HepG2 (cell line): ENCODE data around the gene SLC25A15.

Source experiments
- AGO2 ChIP-seq: fragments of 200-400 bp; formaldehyde crosslinking; optimal IDR thresholded peaks from 2 replicates; pipeline ENCODE3; 2017; ENCODE audit warnings: mild to moderate bottlenecking, low read depth, low read length, moderate library complexity
- HMGA1 ChIP-seq: sonication (generic); formaldehyde crosslinking; conservative IDR thresholded peaks from 2 replicates; pipeline ENCODE4 v1.4.0; 2020; ENCODE audit warnings: missing genetic modification reagents
- HNRNPL ChIP-seq: fragments of 200-400 bp; formaldehyde crosslinking; IDR thresholded peaks from 2 replicates; pipeline ENCODE4 v1.6.1; 2017; ENCODE audit warnings: mild to moderate bottlenecking, low read depth, low read length
- LCORL ChIP-seq, 2 experiments: fragments of 450-650 bp in 1 of 2; sonication (generic) in 1 of 2; formaldehyde crosslinking in 1 of 2; IDR thresholded peaks; 2 replicates each; pipeline versions ENCODE4 v1.5.0 to v1.6.1; 2017 to 2020; ENCODE audit warnings: antibody characterized with exemption in 1 of 2, missing genetic modification reagents in 1 of 2
- SOX5 ChIP-seq: IDR thresholded peaks from 2 replicates; pipeline ENCODE4 v1.6.1; 2016; ENCODE audit warnings: borderline replicate concordance
- TCF7 ChIP-seq: sonication (generic); IDR thresholded peaks from 2 replicates; pipeline ENCODE4 v1.6.1; 2016; ENCODE audit warnings: antibody characterized with exemption, low read depth
- ZNF354B ChIP-seq: sonication (generic); formaldehyde crosslinking; IDR thresholded peaks from 2 replicates; pipeline ENCODE4 v1.8.0; 2022; ENCODE audit warnings: mild to moderate bottlenecking, missing genetic modification reagents
- ZNF75D ChIP-seq: sonication (generic); formaldehyde crosslinking; IDR thresholded peaks from 2 replicates; pipeline ENCODE4 v1.8.1; 2023; ENCODE audit warnings: missing genetic modification reagents, mild to moderate bottlenecking, borderline replicate concordance
- TF ChIP-seq, protein P1 (sequence below): sonication (generic); formaldehyde crosslinking; IDR thresholded peaks from 2 replicates; pipeline ENCODE4 v1.5.0; 2020; ENCODE audit warnings: mild to moderate bottlenecking, missing genetic modification reagents, moderate library complexity
- TF ChIP-seq, protein P2 (sequence below): sonication (generic); formaldehyde crosslinking; IDR thresholded peaks from 2 replicates; pipeline ENCODE4 v1.4.0; 2020; ENCODE audit warnings: missing genetic modification reagents

DNA sequence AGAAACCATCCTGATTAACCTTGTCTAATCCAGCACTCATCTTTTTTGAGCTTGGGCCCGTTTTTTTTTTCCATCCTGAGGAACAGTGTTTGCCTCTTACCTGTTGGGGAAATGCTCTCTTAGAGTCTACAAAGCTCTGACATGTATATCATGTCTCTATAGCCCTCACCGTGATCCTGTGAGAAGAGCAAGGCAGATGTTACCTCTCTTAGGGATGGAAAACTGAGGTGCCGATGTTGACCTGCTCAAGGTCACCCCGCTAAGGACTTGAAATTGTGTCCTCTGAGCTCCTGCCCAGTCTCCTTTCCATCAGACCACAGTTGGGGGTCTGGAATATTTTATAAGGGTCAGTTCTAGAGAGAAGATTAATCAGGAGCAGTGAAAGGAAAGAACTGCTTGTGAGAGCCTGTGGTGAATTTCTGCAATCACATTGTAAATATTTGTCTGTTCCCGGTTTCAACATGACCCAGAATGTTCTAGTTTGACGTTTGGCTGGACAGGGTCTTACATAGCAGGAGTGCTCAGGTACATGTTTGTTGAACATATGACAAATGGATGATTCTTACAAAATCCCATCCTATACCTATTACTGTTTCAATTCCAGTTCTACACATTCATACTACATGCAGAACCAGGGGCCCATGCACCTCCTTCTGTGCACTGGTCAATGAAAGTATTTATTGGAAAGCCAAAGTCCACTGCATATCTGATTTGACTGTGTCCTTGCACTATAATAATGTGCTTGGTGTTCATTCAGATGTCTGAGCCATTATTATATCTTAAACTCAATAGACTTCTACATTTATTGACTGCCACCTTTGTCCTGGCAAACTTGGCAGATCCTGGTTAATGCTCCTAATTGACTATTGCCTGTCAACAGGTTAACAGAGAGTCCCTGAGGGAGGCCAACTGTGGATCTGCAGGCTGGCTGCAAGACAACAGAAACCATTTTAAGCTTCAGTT is 12.1 kb downstream of the SLC25A15 start:
- TF ChIP-seq, protein P1, sequence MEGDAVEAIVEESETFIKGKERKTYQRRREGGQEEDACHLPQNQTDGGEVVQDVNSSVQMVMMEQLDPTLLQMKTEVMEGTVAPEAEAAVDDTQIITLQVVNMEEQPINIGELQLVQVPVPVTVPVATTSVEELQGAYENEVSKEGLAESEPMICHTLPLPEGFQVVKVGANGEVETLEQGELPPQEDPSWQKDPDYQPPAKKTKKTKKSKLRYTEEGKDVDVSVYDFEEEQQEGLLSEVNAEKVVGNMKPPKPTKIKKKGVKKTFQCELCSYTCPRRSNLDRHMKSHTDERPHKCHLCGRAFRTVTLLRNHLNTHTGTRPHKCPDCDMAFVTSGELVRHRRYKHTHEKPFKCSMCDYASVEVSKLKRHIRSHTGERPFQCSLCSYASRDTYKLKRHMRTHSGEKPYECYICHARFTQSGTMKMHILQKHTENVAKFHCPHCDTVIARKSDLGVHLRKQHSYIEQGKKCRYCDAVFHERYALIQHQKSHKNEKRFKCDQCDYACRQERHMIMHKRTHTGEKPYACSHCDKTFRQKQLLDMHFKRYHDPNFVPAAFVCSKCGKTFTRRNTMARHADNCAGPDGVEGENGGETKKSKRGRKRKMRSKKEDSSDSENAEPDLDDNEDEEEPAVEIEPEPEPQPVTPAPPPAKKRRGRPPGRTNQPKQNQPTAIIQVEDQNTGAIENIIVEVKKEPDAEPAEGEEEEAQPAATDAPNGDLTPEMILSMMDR (CRISPR knock-in tag), result no peak
- TF ChIP-seq LCORL (IDR thresholded peaks at IDR 0.05), result no peak
- TF ChIP-seq LCORL (CRISPR knock-in tag; IDR thresholded peaks at IDR 0.05), result no peak
- no peak for TF ChIP-seq ZNF75D (CRISPR knock-in tag)
- no peak for TF ChIP-seq HMGA1 (CRISPR knock-in tag)
- TF ChIP-seq, protein P2, sequence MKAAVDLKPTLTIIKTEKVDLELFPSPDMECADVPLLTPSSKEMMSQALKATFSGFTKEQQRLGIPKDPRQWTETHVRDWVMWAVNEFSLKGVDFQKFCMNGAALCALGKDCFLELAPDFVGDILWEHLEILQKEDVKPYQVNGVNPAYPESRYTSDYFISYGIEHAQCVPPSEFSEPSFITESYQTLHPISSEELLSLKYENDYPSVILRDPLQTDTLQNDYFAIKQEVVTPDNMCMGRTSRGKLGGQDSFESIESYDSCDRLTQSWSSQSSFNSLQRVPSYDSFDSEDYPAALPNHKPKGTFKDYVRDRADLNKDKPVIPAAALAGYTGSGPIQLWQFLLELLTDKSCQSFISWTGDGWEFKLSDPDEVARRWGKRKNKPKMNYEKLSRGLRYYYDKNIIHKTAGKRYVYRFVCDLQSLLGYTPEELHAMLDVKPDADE (CRISPR knock-in tag), result no peak
- no peak for TF ChIP-seq SOX5
- no peak for TF ChIP-seq ZNF354B
- TF ChIP-seq AGO2, result no peak
- TF ChIP-seq HNRNPL, result no peak
- TF ChIP-seq TCF7, result no peak
